LHCN-M2 (cell line): ENCODE data around the gene IGIP. TPM values are rescaled to one million over a fixed set of nuclear protein-coding genes. Genes with fewer than 3 reads are reported as not detected.

Experiments
- DNase-seq: peaks from one replicate; pipeline ENCODE4 v3.0.0-alpha.2; 2012; ENCODE audit warnings: low read depth
- total RNA-seq: library from RNA; depleted of rRNA; stranded (reverse); fragments of >200 nt; gene quantifications from 2 replicates; pipeline ENCODE4 v1.2.3, GENCODE V29; 2014; rRNA removed

Gene IGIP
- total RNA-seq, 1 experiment from 2014 or later = 3.4 TPM

DNA sequence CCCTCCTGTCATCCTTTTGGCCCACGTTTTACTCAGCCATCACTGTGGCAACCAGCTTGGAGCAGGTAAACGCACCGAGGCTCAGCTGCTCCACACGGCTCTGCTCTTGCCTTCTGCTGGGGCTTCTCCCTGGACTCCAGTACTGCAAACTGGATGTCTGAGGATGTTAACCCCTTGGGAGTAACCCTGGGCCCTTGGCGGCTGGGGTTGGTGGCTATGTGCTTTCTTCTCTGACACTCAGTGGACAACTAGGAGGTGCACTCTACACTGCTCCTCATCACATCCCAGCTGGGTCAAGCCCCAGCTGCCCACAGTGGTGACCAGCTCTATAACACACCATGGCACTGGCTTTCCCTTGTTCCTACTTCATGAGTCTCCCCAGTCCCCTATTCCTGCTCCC, 37.0 kb downstream of the IGIP start:
- no peak for DNase-seq

DNA sequence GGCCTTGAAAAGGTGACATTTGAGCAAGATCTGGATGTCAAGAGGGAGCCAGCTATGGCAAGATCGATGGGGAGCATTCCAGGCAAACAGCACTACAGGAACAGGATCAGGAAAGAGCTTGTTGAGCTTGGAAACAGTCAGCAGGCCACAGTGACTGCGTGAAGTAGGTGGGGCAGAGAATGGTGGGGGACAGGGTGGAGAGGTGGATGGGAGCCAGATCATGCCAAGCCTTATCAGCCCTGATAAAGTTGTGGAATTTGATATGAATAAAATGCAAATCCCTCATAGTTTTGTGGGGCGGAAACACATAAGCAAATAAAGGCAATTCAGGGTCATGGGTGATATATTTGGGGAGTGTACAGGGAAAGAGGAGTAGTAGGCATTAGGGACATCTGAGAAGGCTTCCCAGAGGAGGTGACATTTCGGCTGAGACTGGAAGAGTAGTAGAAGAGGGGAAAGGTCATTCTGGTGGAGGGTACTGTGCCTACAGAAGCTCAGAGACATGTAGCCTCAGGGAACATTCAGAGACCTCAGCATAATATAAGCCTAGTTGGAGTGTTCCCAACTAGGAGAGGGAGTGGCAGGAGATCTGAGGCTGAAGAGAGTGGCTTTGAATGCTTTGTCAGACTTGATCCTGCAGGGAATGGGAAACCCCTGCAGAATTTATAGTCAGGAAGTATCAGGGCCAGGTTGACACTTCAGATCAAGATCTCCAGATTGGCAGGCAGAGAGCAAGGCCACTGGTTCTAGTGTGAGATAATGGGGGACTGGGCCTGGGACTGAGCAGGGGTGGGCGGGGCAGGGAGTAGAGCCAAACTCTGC, 39.6 kb downstream of the IGIP start:
- no peak for DNase-seq

DNA sequence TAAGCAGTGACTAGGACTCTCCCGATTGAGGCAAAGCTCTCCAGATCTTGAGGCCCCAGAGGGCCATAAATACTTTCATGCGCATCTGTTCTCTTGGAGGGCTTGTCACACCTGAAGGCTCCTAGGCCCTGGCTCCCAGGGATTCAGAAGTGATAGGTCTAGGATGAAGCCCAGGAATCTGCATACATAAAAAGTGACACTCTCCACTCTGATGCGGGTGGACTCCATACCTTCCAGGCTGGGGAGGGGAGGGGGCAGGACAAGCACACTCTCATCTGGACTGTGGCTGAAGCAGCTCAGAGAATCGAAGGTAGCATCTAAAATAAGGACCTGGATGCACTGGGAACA, 40.2 kb downstream of the IGIP start:
- DNase-seq = no peak

DNA sequence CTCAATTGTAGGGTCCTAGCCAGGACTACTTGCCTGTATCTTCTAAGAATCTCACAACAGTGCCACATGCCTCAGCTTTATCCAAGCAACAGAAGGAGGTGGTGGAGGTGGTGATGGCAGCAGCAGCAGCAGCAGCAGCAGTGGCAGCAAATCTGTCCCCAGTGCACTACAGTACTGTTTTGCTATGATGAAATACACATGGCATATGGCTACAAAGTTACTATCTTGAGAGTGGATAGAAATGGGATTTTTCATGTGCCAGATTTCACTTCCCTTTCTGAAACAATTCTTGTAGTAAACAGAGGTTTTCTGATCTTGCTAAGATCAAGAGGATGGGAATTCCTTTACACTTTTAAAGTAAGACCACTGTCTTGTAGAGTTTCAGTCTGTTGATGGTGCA, 41.2 kb downstream of the IGIP start:
- no peak for DNase-seq

DNA sequence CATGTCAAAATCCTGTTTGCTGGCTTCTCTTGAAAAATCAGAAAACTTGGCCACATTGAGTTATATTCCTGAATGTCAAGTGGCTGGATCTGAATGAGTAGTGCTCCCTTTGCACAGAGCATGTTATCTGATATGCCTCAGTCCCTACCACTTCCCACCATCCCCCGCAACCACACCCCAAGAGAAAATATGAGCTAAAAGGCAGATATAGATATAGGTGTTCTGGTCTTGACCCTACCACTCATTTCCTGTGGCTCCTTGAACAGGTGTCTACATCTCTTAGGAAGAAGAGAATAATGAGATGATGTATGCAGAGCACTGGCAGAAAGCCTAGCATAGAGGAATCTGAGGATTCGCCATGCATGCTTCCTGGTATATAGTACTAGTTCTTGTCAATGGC, 42.6 kb downstream of the IGIP start:
- no peak for DNase-seq

- no peak for DNase-seq
Measured at GRCh38 chr5:140169410-140169809, 43.7 kb downstream of the IGIP start.

- no peak for DNase-seq
Measured at GRCh38 chr5:140172483-140172882, 46.7 kb downstream of the IGIP start.

- DNase-seq = no peak
Measured at GRCh38 chr5:140174014-140174413, 48.3 kb downstream of the IGIP start.

GRCh38 chr5:140174465-140175366, 49.0 kb downstream of the IGIP start, which contains the start of gene CYSTM1:
Gene CYSTM1 (plus strand): TSS chr5:140175188. CDS start chr5:140194466, 19,278 bp downstream.
- peak; percentile 61 for DNase-seq

DNA sequence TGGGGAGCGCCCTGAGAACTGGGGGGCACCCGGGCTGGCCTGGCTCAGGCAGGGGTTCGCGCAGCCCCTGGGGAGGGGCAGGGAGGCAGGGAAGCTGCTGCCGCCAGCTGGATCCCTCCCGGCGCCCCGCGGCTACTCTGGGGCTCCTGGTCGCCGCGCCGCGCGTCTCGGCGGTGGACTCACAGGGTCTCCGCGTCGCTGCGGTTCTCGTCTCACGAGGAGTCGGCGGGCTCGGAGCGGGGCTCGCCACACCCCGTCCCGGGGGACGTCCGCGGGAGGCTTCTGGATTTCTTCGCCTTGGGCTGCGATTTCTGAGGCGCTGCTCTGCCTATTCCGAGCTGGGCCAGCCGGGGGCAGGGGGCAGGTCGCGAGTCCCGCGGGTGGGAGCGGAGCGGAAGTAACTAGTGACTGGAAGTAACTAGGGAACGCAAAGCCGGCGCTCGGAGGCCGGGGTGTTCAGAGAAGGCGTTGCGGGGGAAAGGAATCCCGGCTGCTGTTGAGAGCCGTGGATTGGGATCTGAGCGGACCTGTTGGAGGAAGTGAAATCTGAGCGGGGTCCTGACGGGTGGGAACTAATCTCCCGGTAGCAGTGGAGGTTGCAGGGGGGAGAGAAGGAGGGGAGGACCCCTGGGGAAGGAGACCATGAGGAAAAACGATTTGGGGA, 49.8 kb downstream of the IGIP start:
- peak; percentile 31 for DNase-seq

DNA sequence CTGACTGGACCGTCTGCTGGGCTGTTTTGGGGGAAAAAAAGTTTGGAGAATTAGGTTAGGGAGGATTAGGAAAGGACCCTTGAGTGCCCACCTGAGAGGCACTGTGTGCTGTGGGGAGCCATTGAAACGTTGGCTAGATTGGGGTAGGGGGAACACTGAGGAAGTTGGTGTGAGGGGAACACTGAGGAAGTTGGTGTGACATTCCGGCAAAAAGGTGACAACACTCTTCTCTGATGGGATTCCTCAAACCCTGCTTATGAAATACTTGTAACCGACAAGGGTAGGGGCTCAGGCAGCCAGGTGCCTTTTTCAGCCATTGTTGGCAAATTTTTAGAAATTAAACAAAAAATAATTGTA, 50.3 kb downstream of the IGIP start:
- no peak for DNase-seq

DNA sequence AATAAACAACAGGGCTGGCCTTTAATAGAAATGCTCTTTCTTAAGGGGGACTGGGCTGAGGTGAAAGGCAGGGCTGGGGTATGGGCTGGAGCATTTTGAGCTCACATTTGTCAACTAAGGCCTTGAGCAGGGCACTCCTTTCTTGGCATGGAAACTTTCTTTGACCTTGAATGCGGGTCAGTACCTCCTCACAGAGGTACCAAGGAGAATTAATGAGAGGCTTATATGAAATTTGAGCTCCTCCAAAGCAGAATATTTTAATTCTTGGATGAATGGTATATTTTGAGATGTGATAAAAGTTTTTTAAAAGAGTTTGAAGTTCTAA, 52.3 kb downstream of the IGIP start:
- no peak for DNase-seq

GRCh38 chr5:140178482-140179116, 52.9 kb downstream of the IGIP start:
- DNase-seq = no peak

Other genes with a start within 250 kb of the IGIP start
- gene NRG2, start 82.6 kb upstream of the IGIP start, total RNA-seq = not detected in 2 replicates
- gene PURA, start 11.8 kb upstream of the IGIP start, total RNA-seq = 8.0 and 9.2 TPM in 2 replicates
- gene CYSTM1, start 49.3 kb downstream of the IGIP start, total RNA-seq = 1.0 and 2.6 TPM in 2 replicates
- gene PFDN1, start 177.2 kb downstream of the IGIP start, total RNA-seq = 82.8 and 85.9 TPM in 2 replicates
- gene HBEGF, start 220.7 kb downstream of the IGIP start, total RNA-seq = 1.8 and 1.9 TPM in 2 replicates
- not detected in 2 replicates for gene SLC4A9, start 234.3 kb downstream of the IGIP start, total RNA-seq